DND-41 (cell line): Measurements from ENCODE around the gene NUDT1.

Source experiments
- CTCF ChIP-seq: IDR thresholded peaks from 2 replicates; pipeline ENCODE4 v1.5.1; 2012; ENCODE audit warnings: borderline replicate concordance, low read length, moderate library complexity, mild to moderate bottlenecking; ENCODE audit not compliant: poor library complexity, severe bottlenecking; ENCODE audit errors: extremely low read depth
- EZH2 ChIP-seq: IDR thresholded peaks from 3 replicates; pipeline ENCODE4 v1.6.1; 2012; ENCODE audit warnings: borderline replicate concordance, low read depth, mild to moderate bottlenecking, moderate library complexity, low read length, inconsistent platforms; ENCODE audit not compliant: severe bottlenecking

DNA sequence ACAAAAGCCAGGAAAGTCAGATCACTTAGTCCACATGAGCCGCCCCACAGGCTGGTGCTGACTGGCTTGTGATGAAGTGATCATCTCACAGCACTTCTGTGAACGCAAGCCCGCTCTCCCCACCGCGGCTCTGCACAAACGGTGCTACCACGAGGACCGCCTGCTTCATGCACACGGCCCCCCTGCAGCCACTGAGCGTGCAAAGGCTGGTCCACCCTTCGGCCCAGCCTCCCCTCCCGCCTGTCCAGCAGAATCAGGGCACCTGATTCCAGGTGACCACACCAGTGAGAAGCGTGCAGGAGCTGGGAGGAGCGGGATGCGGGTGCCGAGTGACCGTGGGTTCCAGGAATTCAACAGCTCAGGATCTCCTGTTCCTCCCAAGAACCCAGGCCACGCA, 41.4 kb upstream of the NUDT1 start:
- TF ChIP-seq CTCF (no peak), EZH2 (no peak)
